T-helper 2 cell treated with Interferon-gamma antibody and Interleukin-4, amounts not matched to agents 5 μg/mL and 100 μg/mL, for 36 hours (primary cell): ENCODE results near the gene ICAM2.
A peak's percentile ranks its signal among the peaks of the same experiment; 100 is the strongest.

Experiments used
- DNase-seq: peaks from one replicate; pipeline ENCODE4 v3.0.0; 2021; ENCODE audit warnings: low spot score
- H3K27ac Mint-ChIP-seq: one replicate; pipeline ENCODE4 v1.8.0; 2021; ENCODE audit warnings: mild to moderate bottlenecking, mixed read lengths
- H3K27me3 Mint-ChIP-seq: one replicate; pipeline ENCODE4 v1.8.0; 2021; ENCODE audit warnings: low read depth, mixed read lengths
- H3K36me3 Mint-ChIP-seq: one replicate; pipeline ENCODE4 v1.8.0; 2021; ENCODE audit warnings: low read depth, mixed read lengths
- H3K4me1 Mint-ChIP-seq: one replicate; pipeline ENCODE4 v1.8.0; 2021; ENCODE audit warnings: low read depth, mixed read lengths
- H3K4me3 Mint-ChIP-seq: one replicate; pipeline ENCODE4 v1.8.0; 2022; ENCODE audit warnings: mild to moderate bottlenecking, moderate library complexity, mixed read lengths
- H3K9me3 Mint-ChIP-seq: one replicate; pipeline ENCODE4 v1.8.0; 2021; ENCODE audit warnings: mixed read lengths

The ICAM2 gene

DNA sequence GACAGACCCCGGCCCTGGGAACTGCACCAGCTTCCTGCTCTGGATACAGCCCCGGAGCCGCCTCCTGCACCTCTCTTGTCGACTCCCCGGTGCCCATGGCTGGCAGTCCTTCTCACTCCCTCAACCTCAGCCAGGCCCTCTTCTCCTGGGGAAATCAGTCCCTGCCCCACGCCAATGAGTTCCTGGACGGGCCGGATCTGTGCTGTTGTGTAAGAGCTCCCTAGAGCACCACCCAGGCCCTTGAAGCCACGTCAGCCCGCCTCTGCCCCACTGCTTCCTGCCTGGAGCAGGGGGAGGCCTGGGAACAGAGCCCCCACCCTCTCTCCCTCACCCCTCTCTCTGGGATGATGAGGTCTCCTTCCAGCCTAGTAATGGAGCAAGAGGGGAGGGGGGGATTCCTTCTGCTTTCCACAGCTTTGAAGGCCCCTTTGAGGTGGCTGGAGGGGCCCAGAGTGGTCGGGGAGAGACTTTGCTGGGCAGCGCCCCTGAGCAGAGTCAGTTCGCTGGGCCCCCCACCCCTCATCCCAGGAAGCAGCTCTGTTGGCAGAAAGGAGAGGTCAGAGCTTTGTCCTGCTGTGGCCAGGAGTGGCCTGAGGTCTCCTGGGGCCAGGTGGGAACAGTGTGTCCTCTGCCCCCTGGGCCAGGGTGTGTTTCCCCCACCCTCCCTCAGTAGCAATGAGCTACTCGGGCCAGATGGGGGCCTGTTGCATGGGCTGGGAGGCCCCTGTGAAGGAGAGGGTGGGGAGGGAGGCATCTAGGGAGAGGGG, 18.5 kb downstream of the ICAM2 start:
- no peaks in the 10 kb centered on the region for H3K9me3 Mint-ChIP-seq
- H3K27me3 Mint-ChIP-seq = peaks cover 5% of the 10 kb centered on the region
- H3K4me3 Mint-ChIP-seq = no peak overlapping the region
- H3K36me3 Mint-ChIP-seq = peaks cover 25% of the 10 kb centered on the region
- H3K27ac Mint-ChIP-seq = no peak overlapping the region
- peaks cover 21% of the 10 kb centered on the region for H3K4me1 Mint-ChIP-seq
- DNase-seq = no peak

DNA sequence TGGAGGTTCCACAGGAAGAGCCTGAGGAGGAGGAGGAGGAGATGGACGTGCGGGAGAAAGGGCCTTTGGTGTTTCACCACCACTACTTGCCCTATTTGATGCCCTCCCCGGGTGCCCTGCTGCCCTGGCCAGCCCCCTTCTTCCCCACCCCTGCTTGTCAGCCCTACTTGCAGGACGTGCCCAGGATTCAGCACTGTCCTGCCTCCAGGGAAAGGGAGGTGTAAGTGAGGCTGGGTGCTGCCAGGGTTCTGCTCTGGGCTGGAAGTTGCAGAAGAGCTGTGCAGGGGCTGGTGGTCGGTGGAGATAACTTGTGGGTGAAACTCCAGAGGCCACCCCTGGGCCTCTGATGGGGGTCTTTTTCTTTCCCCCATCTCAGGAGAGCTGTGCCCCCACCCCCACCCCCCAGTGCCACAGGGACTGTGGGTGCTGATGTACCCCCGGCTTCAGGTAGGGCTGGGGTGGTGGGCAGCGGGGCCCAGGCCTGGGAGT, 19.3 kb downstream of the ICAM2 start:
- H3K27ac Mint-ChIP-seq = no peak overlapping the region
- no peaks in the 10 kb centered on the region for H3K9me3 Mint-ChIP-seq
- no peak overlapping the region for H3K4me3 Mint-ChIP-seq
- H3K27me3 Mint-ChIP-seq = peaks cover 13% of the 10 kb centered on the region
- no peak for DNase-seq
- peaks cover 21% of the 10 kb centered on the region for H3K4me1 Mint-ChIP-seq
- H3K36me3 Mint-ChIP-seq = peaks cover 25% of the 10 kb centered on the region

DNA sequence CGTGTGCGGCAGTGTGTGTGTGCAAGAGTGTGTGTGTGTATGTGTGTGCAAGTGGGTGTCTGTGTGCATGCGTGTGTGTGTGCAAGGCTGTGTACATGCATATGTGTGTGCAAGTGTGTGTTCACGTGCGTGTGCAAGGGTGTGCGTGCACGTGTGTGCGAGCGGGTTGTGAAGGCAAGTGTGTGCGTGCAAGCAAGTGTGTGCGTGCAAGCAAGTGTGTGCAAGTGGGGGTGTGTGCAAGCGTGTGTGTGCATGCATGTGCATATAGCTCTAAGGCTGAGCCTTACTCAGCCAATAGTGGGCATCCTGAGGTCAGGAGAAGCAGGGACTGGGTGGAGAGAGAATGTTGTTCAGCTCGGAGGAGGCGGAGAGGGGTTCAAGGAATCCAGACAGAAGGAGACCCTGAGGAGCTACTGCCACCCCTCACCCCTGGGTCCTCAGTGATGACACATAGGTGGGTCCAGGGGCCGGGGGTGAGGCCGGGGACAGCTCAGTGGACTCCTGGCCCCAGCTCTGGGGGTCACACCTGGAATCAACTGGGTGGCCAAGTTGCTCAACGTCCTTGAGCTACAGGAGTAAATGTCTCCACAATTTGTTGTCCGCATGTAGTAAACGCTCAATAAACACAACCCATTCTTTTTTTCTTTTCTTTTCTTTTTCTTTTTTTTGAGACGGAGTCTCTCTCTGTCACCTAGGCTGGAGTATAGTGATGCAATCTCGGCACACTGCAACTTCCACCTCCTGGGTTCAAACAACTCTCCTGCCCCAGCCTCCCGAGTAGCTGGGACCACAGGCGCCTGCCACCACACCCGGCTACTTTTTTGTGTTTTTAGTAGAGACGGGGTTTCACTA, 20.5 kb downstream of the ICAM2 start:
- H3K4me1 Mint-ChIP-seq = peaks cover 23% of the 10 kb centered on the region

DNA sequence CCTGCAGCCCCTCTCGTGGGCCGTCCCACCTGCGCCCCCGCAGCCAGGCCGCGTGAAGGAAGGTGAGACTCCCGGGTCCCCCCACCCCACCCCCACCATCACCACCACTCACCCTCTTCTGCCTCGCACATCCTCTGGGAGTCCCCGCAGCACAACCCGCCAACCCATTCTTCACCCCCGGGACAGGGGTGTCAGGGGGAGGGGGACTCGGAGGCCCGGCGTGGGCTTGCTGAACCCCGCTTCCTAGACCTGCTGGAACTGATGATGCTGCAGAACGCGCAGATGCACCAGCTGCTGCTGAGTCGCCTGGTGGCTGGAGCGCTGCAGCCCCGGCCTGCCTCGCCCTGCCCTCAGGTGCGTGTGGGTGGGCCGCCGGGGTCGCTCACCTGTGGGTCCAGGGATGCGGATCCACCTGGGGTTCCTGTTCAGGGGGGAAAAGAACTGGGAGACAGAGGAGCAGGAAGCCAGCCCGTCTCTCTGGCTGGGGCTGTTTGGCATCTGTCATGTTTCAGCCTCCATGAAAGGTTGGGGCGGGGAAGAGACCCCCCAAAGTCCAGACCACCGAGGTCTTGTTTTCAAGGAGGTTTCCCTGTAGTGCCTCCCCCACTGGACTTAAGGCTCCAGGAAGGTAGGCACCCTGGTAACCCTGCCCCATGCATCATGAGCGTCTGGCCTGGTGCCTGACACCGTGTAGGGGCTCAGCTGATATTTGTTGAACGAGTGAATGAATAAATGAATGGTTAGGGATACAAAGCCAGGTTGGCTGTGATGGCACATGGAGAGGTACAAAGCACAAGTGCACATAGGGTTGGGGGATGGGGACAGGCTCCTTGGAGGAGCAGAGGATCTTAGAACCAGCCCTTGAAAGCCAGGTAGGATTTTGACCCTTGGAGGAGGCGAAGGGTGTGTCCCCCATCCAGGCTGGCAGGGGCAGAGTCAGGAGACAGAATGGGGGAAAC, 21.4 kb downstream of the ICAM2 start:
- Mint-ChIP-seq H3K9me3 (no peaks in the 10 kb centered on the region), H3K36me3 (peaks cover 9% of the 10 kb centered on the region), H3K27ac (peak overlapping the region; percentile 2), H3K27me3 (peaks cover 21% of the 10 kb centered on the region), H3K4me1 (peaks cover 25% of the 10 kb centered on the region), H3K4me3 (peak overlapping the region; percentile 82)
- no peak for DNase-seq

More for the DNA sequence above, 20.5 kb downstream of the ICAM2 start:
- Mint-ChIP-seq H3K27me3 (peaks cover 20% of the 10 kb centered on the region), H3K27ac (peak overlapping the region; percentile 66), H3K36me3 (peaks cover 17% of the 10 kb centered on the region), H3K9me3 (no peaks in the 10 kb centered on the region), H3K4me3 (peak overlapping the region; percentile 82)
- no peak for DNase-seq

DNA sequence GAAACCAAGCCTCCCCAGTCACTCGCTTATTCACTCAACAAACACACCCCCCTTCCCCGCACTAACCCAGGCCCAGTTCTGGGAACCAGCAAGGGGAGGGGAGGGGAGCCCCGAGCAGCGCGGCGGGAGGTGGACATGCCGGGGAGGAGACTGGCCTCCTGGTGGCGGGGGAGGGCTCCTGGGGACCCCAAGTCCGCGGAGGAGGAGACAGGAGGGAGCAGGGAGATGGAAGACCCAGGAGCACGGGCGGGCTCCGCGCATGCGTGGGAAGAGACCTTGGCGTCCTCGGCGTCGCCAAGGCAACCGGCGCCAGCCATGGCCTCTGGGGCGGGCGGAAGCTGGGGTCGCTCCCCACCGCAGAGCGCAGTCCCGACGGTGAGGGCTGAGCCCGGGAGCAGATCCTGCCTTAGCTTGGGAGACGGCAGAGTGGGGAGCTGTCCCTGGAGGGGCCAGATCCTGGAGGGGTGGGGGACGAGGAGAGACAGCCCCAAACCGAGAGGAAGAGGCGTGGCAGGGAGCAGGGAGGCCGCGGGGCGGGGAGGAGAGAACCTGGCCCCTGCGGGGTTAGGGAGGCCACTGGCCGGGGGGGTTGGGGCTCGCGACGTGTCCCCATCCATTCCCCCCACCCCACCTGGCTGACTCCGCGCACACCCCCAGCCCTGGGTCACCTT, 22.2 kb downstream of the ICAM2 start, which contains the start of gene PRR29:
Gene PRR29 (plus strand): TSS at position 302 of the 671 bp plus-strand sequence. CDS start 14 bp downstream, at position 316.
- peaks cover 31% of the 10 kb centered on the region for H3K4me1 Mint-ChIP-seq
- H3K9me3 Mint-ChIP-seq = no peaks in the 10 kb centered on the region
- peak within 1 kb of the TSS; percentile 41 for H3K27ac Mint-ChIP-seq
- H3K27me3 Mint-ChIP-seq = peaks cover 29% of the 10 kb centered on the region
- peak; percentile 58 for DNase-seq
- peak within 1 kb of the TSS; percentile 88 for H3K4me3 Mint-ChIP-seq
- peaks cover under 1% of the 10 kb centered on the region for H3K36me3 Mint-ChIP-seq

DNA sequence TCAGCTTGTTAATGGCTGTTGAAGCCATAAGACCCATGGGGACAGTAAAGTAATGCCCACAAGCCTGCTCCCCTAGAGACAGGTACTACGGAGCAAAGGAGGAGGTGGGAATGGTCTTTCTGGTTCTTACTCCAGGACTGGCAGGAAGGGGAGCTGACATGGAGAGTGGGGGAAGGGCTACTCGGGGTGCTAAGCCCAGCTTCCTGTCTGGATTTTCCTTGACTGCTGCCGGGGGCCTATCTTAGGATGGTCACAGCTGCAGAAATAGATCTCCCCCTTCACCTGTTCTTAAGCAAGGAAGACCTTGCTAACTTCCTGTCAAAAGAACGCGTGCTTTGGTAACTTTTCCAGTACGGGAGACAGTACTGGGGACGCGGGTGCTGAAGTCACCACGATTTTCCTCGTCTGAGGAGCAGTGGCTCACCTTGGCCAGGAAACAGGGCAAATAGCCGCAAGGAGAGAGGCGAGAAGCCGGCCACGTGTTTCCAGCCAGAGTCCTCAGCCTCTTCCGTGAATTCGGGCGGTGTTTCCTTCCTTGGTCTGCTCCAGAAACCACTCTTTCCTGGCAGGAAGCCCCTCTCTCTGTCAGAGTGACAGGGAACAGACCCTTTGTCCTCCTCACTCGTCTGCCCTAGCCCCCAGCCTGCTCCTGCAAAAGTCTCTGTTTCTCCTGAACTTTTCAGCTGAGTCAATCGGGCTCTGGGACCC, 22.9 kb downstream of the ICAM2 start:
- H3K27me3 Mint-ChIP-seq = peaks cover 32% of the 10 kb centered on the region
- no peak for DNase-seq
- no peaks in the 10 kb centered on the region for H3K9me3 Mint-ChIP-seq
- peak overlapping the region; percentile 88 for H3K4me3 Mint-ChIP-seq
- no peak overlapping the region for H3K27ac Mint-ChIP-seq
- H3K4me1 Mint-ChIP-seq = peaks cover 35% of the 10 kb centered on the region
- H3K36me3 Mint-ChIP-seq = no peaks in the 10 kb centered on the region

DNA sequence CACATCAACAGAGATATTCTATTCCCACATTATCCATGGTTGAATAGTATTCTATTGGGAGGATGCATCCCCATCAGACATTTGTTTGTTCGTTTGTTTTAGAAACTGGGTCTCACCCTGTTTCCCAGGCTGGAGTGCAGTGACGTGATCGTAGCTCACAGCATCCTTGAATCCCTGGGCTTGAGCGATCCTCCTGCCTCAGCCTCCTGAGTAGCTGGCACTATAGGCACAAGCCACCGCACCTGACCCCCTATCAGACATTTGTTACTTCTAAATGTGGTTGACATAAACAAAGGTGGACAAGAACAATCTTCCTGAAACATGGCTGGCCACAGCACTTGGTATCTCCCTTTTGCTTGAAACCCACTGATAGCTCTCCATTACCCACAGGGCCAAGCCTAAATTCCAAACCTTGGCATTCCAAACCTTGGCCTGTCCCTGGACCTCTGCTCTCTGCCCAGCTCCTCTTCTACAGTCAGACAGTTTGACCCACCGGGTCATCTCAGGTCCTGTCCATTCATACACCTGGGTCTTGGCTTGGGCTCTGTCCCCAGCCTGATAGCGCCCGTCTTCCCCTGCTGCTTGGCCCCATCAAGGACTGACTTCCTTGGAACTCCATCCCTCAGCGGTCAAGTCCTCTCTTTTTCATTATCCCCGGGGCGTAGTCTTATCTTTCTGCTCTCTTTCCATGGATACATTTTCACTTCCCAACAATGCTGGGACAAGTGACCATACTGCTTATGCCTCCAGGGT, 23.8 kb downstream of the ICAM2 start:
- no peak overlapping the region for H3K27ac Mint-ChIP-seq
- H3K36me3 Mint-ChIP-seq = no peaks in the 10 kb centered on the region
- H3K9me3 Mint-ChIP-seq = no peaks in the 10 kb centered on the region
- no peak for DNase-seq
- H3K4me3 Mint-ChIP-seq = no peak overlapping the region
- peaks cover 40% of the 10 kb centered on the region for H3K27me3 Mint-ChIP-seq
- H3K4me1 Mint-ChIP-seq = peaks cover 42% of the 10 kb centered on the region

DNA sequence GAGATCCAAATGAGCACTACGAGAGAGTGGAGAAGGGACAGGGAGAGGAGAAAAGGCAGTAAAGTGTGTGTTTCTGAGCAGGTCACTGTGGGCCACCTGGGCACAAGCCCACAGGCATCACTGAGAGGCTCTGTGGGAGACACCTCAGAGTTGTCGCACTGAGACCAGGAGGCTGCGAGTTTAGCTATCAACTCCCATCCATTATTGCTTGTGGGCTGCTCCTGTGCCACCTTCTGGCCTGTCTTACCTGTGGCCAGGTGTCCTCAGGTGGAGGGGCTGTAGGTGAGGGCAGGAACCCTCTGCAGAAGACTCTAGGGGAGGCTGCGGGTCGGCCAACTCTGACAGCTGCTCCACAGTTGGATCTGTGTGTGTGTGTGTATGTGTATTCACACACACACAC, 24.8 kb downstream of the ICAM2 start:
- Mint-ChIP-seq H3K4me3 (no peak overlapping the region), H3K36me3 (no peaks in the 10 kb centered on the region), H3K4me1 (peaks cover 46% of the 10 kb centered on the region), H3K27ac (no peak overlapping the region), H3K27me3 (peaks cover 43% of the 10 kb centered on the region), H3K9me3 (no peaks in the 10 kb centered on the region)
- no peak for DNase-seq

DNA sequence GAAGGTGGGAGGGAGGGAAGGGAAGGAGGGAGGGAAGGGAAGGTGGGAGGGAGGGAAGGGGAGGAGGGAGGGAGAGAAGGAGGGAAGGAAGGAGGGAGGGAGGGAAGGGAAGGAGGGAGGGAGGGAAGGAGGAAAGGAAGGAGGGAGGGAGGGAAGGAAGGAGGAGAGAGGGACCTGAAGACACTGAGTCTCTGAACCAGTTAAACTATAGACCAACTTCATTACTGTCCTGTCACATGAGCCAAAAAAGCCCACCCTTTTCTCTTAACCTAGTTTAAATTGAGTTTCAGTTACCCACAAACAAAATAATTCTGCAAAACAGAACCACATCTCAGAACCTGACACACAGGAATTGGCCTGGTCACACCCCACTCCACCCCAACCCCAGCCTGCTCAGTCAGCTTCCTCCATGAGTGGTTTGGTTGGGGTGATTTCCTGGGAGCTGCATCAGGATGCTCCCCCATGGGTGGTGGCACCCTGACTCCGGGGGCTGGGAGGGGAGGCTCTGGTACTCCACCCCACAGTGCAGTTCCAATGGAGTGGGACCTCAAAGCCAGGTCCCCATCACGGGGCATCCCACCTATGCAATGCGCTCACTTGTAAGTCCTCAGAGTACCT, 27.0 kb downstream of the ICAM2 start:
- no peaks in the 10 kb centered on the region for H3K36me3 Mint-ChIP-seq
- peaks cover 43% of the 10 kb centered on the region for H3K27me3 Mint-ChIP-seq
- H3K9me3 Mint-ChIP-seq = no peaks in the 10 kb centered on the region
- peak overlapping the region; percentile 27 for H3K27ac Mint-ChIP-seq
- peaks cover 39% of the 10 kb centered on the region for H3K4me1 Mint-ChIP-seq
- H3K4me3 Mint-ChIP-seq = peak overlapping the region; percentile 41
- DNase-seq = no peak

DNA sequence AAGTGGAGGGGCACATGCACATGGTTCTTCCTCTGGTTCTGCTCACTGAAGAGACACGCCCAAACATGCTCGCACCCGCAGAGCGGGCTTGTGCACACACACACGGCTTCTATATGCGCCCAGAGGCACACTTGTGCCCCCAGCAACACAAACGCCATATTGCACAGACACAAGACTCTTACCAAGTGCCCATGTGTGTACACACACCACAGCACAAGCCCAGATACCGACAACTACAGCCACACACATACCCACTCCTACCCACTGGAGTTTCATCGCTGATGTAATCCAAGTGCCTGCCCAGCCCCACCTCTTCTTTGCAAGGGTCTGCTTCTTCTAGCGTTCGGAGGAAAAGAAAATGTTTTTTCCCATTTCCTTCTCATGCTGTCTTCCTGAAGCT, 28.8 kb downstream of the ICAM2 start:
- DNase-seq = no peak
- H3K9me3 Mint-ChIP-seq = no peaks in the 10 kb centered on the region
- peaks cover 28% of the 10 kb centered on the region for H3K4me1 Mint-ChIP-seq
- peaks cover 35% of the 10 kb centered on the region for H3K27me3 Mint-ChIP-seq
- no peaks in the 10 kb centered on the region for H3K36me3 Mint-ChIP-seq
- no peak overlapping the region for H3K27ac Mint-ChIP-seq
- H3K4me3 Mint-ChIP-seq = no peak overlapping the region

DNA sequence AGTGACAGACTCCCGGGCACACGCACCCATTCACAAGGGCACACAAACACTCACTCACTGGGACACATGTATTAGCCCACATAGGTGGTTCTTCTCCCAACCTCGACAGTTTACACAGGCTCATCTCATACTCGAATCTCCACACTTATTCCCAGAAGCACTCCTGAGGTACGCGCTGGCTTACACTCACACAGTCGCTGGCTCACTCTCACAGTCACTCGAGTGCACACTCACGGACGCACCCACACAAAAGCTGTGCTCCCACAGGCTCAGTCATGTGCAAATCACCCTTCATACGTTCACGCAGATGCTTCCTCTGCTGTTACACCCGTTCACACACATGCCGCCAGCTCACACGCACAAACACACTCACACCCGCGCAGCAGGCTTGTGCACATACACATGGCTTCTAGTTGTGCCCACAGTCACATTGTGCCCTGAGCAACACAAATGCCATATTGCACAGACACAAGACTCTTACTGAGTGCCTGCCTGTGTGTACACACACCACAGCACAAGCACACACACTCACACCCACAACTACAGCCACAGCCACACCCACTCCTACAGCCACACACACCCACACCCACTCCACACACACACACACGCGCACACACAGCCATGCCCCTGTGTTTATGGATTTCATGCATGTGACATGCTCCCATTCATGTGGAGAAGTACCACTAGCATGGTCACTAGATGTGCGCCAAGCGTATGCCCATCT, 30.6 kb downstream of the ICAM2 start:
- H3K27ac Mint-ChIP-seq = peak overlapping the region; percentile 46
- peaks cover 23% of the 10 kb centered on the region for H3K27me3 Mint-ChIP-seq
- peaks cover 38% of the 10 kb centered on the region for H3K4me1 Mint-ChIP-seq
- H3K9me3 Mint-ChIP-seq = no peaks in the 10 kb centered on the region
- DNase-seq = no peak
- H3K36me3 Mint-ChIP-seq = no peaks in the 10 kb centered on the region
- H3K4me3 Mint-ChIP-seq = no peak overlapping the region
